DMS79 treated with DMSO at 0.1 percent for 48 hours (cell line): ENCODE measurements around the gene PIPOX.

Experiments
- DNase-seq: peaks from one replicate; lab custom pipeline; 2025; lab: John Stamatoyannopoulos, UW

PIPOX gene

GRCh38 chr17:29100296-29100695, 57.4 kb downstream of the PIPOX start:
- no peak for DNase-seq

- no peak for DNase-seq
Observed at GRCh38 chr17:29102046-29102445, 59.1 kb downstream of the PIPOX start.

GRCh38 chr17:29102741-29103181, 59.8 kb downstream of the PIPOX start:
- no peak for DNase-seq

GRCh38 chr17:29103341-29103740, 60.4 kb downstream of the PIPOX start:
- DNase-seq, result no peak
